ENCODE measurements around the gene ALG8. TPM values are rescaled to one million over a fixed set of nuclear protein-coding genes. Genes with fewer than 3 reads are reported as not detected.
"Not testable (repeated sequence)": the region's sequence is repeated elsewhere in the genome, so short reads cannot be mapped to it uniquely, and the experiment has no call there.

ALG8 gene
- total RNA-seq, 6 experiments from 2014 or later, result 22.0 to 38.0 (median 30.3) TPM

- 83% methylated on average over 2 of the region's 2 CpGs for WGBS (ENCODE audit: insufficient coverage, low coverage, low lambda C conversion rate, missing lambda C conversion rate)
- intact Hi-C loops (cut with DNase I), result no loop called here
- H3K27me3 ChIP-seq, result no peaks in the 10 kb centered on the region
- H3K9me3 ChIP-seq, result no peaks in the 10 kb centered on the region
- peaks cover 0 to 16% (median 6%) of the 10 kb centered on the region in 4 donors for H3K4me1 ChIP-seq
- H3K36me3 ChIP-seq, result no peaks in the 10 kb centered on the region
- ATAC-seq (no peak), DNase-seq (no peak)
- no peak overlapping the region for H3K4me3 ChIP-seq
- H3K27ac ChIP-seq, result no peak overlapping the region
- no peak for TF ChIP-seq CTCF (IDR thresholded peaks at IDR 0.05)
- no peak for TF ChIP-seq POLR2A (IDR thresholded peaks at IDR 0.05)
These were observed 41.8 kb upstream of the ALG8 start for GRCh38 chr11:78181185-78181584.

GRCh38 chr11:78180751-78181150 lies 41.3 kb upstream of the ALG8 start:
- Histone ChIP-seq H3K4me3 (no peak overlapping the region), H3K9me3 (no peaks in the 10 kb centered on the region), H3K4me1 (peaks cover 0 to 12% (median 6%) of the 10 kb centered on the region in 4 donors), H3K27ac (no peak overlapping the region), H3K36me3 (no peaks in the 10 kb centered on the region), H3K27me3 (no peaks in the 10 kb centered on the region)
- WGBS (ENCODE audit: insufficient coverage, low coverage, low lambda C conversion rate, missing lambda C conversion rate), result 86% methylated on average over 4 of the region's 4 CpGs
- intact Hi-C loops (cut with DNase I), result no loop called here
- DNase-seq, result no peak
- TF ChIP-seq CTCF (IDR thresholded peaks at IDR 0.05), result no peak
- no peak for TF ChIP-seq POLR2A (IDR thresholded peaks at IDR 0.05)
- no peak for ATAC-seq

- no peaks in the 10 kb centered on the region for H3K36me3 ChIP-seq
- H3K4me1 ChIP-seq, result no peaks in the 10 kb centered on the region
- intact Hi-C loops (cut with DNase I), result no loop called here
- no peaks in the 10 kb centered on the region for H3K27me3 ChIP-seq
- H3K27ac ChIP-seq, result no peak overlapping the region
- DNase-seq (peak in 2 of 3 donors; percentile 51 to 77), ATAC-seq (peak; percentile 90 to 94 (median 91))
- no peak overlapping the region for H3K4me3 ChIP-seq
- 56% methylated on average over 3 of the region's 7 CpGs for WGBS (ENCODE audit: insufficient coverage, low coverage, low lambda C conversion rate, missing lambda C conversion rate)
- H3K9me3 ChIP-seq, result no peaks in the 10 kb centered on the region
- no peak for TF ChIP-seq POLR2A (IDR thresholded peaks at IDR 0.05)
These were observed 40.1 kb upstream of the ALG8 start for GRCh38 chr11:78179459-78180071.

GRCh38 chr11:78177216-78177615 lies 37.8 kb upstream of the ALG8 start:
- peak in 1 of 3 donors; percentile 46 for DNase-seq
- Histone ChIP-seq H3K9me3 (no peaks in the 10 kb centered on the region), H3K4me1 (peaks cover 0 to 1% (median 0%) of the 10 kb centered on the region in 4 donors), H3K4me3 (no peak overlapping the region), H3K27me3 (no peaks in the 10 kb centered on the region), H3K36me3 (peaks cover 0 to 4% (median 0%) of the 10 kb centered on the region in 4 donors), H3K27ac (no peak overlapping the region)
- 60% methylated on average over 2 of the region's 7 CpGs for WGBS (ENCODE audit: insufficient coverage, low coverage, low lambda C conversion rate, missing lambda C conversion rate)
- no peak for ATAC-seq
- intact Hi-C loops (cut with DNase I), result no loop called here
- TF ChIP-seq POLR2A (IDR thresholded peaks at IDR 0.05) (no peak), CTCF (IDR thresholded peaks at IDR 0.05) (no peak)

GRCh38 chr11:78176605-78177141 lies 37.2 kb upstream of the ALG8 start:
- Histone ChIP-seq H3K4me3 (no peak overlapping the region), H3K4me1 (peaks cover 0 to 6% (median under 1%) of the 10 kb centered on the region in 4 donors), H3K27me3 (no peaks in the 10 kb centered on the region), H3K27ac (no peak overlapping the region), H3K9me3 (no peaks in the 10 kb centered on the region), H3K36me3 (peaks cover 0 to 4% (median 0%) of the 10 kb centered on the region in 4 donors)
- TF ChIP-seq CTCF (IDR thresholded peaks at IDR 0.05) (no peak), POLR2A (IDR thresholded peaks at IDR 0.05) (no peak)
- intact Hi-C loops (cut with DNase I), result no loop called here
- ATAC-seq (no peak), DNase-seq (peak in 1 of 3 donors; percentile 8)
- 58% methylated on average over 7 of the region's 10 CpGs for WGBS (ENCODE audit: insufficient coverage, low coverage, low lambda C conversion rate, missing lambda C conversion rate)

- ATAC-seq; H3K27me3 ChIP-seq; H3K9me3 ChIP-seq; DNase-seq; intact Hi-C loops (cut with DNase I); H3K27ac ChIP-seq; H3K36me3 ChIP-seq; H3K4me3 ChIP-seq: not testable (repeated sequence)
- 81% methylated on average over 3 of the region's 3 CpGs for WGBS (ENCODE audit: insufficient coverage, low coverage, low lambda C conversion rate, missing lambda C conversion rate)
- peaks cover 0 to 14% (median 4%) of the 10 kb centered on the region in 4 donors for H3K4me1 ChIP-seq
These were observed 36.4 kb upstream of the ALG8 start for GRCh38 chr11:78175862-78176261.

Data from right lobe of liver (tissue), 6 donors.